GM04504 (cell line): ENCODE data around the gene NDFIP2.

Experiments used
- DNase-seq: peaks from one replicate; pipeline ENCODE4 v3.0.0-alpha.2; 2012; ENCODE audit warnings: low read depth

Gene NDFIP2

DNA sequence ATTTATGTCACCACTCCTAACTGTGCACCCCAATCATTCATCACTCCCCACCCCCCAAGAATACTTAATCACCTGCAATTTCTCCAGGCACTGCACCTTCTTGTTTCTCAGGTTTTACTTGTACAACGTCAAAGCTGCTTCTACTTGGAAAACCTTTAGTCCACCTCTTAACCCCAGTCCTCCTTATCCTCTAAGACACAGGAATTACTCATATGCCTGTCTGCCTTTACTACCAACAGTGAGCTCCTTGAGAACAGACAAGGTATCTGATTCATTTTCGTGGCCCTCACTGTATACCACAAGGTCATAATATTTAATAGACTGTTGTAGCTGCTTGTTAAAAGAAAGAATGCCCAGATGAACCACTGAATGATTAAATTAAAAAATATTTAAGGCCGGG, 21.0 kb upstream of the NDFIP2 start:
- no peak for DNase-seq

DNA sequence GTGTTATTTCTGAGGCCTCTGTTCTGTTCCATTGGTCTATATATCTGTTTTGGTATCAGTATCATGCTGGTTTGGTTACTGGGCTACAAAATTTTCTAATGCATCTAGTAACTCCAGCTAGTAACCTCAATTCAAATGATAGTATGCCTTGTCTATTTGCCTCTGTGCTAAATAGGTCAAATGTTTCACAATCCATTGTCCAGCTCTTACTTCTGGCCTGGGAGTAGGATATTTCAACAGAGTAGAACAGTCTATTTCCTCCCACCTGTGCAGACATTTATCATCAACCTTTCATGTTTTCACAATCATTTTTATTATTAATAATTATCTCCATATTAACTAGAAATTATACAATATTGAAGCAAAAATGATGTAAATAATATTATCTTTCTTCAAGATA, 18.1 kb upstream of the NDFIP2 start:
- no peak for DNase-seq

DNA sequence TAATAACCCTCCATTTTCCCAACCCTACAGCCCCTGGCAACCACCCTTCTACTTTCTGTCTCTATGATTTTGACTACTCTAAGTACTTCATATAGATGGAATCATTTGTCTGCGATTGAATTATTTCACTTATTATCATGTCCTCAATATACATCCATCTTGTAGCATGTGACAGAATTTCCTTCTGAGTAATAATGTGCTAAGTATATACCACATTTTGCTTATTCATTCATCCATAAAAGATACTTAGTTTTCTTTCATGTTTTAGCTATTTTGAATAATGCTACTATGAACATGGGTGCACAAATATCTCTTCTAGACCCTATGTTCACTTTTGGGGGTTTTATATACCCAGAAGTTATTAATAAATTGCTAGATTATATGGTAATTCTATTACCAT, 17.4 kb upstream of the NDFIP2 start:
- DNase-seq = no peak

DNA sequence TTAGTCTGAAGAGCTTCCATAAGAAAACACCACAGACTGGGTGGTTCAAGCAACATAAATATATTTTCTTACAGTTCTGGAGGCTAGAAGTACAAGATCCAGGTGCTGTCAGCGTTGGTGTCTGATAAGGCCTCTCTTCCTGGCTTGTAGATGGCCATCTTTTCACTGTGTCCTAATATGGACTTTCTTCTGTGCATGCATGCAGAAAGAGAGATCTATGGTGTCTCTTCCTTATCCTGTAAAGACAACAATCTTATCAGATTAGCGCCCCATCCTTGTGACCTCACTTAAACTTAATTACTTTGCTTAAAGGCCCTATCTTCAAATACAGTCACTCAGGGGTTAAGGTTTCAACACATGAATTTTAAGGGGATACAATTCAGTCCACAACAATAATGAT, 14.1 kb upstream of the NDFIP2 start:
- no peak for DNase-seq

DNA sequence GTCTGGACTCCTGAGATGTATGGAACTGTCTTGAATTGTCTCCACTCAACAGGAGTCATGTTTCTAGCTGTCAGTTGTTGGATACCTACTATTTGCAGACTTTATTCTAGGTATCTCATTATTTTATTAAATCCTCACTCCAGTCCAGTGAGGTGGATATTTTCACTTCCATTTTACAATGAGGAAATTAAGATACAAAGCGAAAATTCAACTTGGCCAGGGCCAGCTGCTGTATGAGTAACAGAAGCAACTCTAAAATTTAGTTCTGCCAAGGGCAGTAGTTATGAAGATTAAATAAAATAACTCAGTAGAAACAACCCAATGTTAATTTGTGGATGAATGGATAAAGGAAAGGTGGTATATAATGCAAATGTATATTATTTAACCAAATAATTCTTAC, 12.6 kb upstream of the NDFIP2 start:
- DNase-seq = no peak

DNA sequence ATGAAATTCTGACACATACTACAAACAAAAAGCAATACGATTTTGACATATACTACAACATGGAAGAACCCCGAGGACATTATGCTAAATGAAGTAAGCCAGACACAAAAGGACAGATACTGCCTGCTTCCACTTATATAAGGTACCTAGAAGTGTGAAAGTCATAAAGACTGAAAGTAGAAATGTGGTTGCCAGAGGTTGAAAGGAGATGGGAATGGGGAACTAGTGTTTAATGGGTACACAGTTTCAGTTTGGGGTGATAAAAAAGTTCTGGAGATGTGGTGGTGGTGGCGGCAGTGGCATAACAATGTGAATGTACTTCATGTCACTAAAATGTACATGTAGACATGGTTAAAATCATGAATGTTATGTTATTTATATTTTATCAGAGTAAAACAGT, 12.1 kb upstream of the NDFIP2 start:
- DNase-seq = no peak

DNA sequence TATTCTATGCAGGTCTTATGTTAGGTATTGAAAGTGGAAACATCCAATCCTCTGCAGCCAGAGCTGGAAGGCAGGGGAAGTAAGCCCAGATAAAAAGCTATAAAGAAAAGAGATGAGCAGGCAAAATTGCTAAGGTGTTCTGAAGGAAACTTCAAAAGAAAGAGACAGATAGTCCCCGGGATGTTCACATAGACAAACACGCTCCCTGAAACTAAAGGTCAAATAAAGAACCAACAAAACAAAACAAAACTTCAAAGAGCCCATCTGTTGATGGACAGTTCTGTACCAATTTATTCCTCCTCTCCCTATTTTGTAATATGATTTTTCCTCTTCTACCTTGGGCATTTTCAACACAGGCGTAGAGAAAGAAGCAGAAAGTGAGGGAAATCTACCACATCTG, 11.3 kb upstream of the NDFIP2 start:
- no peak for DNase-seq

DNA sequence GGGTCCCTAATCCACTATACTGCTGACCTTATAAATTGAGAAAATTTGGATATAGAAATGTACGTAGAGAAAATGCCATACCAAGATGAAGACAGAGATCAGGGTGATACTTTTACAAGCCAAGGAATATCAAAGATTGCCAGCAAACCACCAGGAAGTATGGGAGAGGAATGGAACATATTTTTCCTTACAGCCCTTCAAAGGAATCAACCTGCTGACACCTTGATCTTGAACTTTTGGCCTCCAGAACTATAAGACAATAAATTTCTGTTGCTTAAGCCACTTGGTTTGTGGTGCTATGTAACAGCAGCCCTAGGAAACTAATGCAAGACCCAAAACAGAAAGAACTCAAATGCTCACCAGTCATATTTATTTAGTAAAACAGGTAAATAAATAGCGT, 10.3 kb upstream of the NDFIP2 start:
- DNase-seq = no peak

DNA sequence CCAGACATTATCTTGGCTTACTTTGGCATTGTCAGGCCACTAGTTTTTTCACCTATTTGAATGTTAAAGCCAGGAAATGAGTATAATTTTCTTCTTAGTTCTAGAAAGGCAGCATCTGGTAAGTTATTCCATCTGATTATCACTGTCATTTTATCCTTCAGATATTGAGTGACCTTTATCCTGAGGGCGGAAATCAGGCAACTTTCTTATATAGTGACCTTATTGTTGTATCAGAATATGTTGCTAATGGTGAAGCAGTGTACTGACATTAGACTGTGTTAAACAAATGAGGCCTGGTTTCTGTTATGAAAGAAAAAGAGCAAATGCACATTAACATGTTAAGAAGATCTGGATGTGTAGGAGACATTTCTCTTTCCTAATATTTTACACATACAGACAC, 5.4 kb upstream of the NDFIP2 start:
- DNase-seq = no peak

DNA sequence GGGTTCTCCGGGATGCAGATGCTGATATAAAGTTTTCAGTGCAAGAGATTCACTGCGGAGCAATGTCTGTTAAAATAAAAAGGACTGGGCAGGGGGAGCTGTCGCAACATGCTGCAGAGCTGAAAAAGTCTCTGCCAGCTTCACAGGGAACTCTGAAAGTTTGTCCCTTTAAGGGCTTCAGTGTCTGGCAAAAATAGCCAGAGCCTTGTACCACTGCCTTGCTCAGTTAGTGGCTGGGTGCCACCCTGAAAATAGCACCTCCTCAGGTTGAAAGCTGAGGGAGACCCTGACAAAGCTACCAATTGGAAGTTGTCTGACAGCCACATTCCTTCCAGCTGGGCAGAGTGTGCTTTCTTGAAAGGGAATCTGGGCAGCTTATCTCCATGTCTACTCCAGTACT, 3.0 kb upstream of the NDFIP2 start:
- DNase-seq = no peak

DNA sequence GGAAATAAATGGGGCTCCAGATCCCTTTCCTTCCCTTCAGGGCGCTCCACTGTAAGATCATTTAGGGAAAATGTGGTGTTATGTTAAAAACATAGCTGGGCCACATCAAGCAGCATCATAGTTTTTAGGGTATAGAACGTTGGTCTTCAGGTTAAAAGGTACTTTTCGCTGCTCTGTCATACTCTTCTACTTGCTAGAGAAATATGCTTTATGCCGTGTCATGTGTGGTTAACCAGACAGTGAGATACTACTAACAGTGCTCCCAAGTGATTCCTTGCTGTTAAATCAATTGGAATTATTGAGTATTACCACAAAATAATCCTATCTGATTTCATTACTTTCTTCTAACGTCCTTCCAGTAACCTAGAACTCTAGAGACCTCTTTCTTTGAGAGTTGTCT, 1.1 kb upstream of the NDFIP2 start:
- DNase-seq = no peak

DNA sequence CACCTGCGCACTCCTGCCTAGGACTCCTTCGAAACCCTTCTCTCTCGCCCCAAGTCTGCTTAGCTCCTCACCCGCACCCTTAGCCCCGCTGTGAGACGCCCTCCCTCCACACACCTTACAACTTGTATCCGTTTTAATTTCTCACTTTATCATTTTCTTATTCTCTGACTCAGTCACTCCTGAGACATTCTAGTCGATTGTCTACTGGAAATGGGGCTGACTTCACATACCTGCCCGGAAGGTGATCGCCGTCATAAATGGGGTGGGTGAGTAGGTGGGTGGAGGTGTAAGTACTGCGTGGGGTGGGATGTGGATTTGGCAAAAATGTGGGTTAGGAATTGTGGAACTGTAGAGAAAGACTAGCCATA, 714 bp downstream of the NDFIP2 start:
- no peak for DNase-seq

DNA sequence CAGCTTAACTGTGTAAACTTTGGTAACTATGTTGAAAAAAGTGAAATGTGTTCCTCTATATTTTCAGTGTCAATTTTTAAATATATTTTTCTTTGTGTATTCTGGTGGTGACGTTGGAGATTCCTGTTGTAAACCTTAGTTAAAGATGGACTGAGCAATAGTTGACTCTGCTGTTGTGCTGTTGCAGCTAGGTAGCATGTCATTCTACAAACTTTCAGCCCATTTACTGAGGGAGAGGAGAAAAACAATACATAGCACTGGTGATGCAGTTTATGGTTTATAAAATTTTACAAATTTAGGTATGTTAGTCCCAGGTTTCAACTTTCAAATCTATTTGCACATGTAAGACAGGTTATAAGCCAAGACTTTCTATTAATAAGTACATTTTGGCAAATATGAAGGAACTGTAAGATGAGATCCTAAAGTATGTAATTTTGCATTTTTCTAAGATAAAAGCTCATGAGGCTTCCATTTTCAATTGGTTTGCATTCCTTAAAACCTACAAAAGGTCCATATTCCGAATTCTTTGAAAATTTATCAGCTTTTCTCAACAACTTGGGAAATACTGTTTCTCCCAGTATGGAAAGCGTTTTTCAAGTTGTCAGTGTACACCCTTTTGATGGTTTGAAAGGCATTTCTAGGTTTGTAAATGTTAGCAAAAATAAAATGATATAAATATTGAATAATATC, 1.5 kb downstream of the NDFIP2 start:
- DNase-seq = no peak

DNA sequence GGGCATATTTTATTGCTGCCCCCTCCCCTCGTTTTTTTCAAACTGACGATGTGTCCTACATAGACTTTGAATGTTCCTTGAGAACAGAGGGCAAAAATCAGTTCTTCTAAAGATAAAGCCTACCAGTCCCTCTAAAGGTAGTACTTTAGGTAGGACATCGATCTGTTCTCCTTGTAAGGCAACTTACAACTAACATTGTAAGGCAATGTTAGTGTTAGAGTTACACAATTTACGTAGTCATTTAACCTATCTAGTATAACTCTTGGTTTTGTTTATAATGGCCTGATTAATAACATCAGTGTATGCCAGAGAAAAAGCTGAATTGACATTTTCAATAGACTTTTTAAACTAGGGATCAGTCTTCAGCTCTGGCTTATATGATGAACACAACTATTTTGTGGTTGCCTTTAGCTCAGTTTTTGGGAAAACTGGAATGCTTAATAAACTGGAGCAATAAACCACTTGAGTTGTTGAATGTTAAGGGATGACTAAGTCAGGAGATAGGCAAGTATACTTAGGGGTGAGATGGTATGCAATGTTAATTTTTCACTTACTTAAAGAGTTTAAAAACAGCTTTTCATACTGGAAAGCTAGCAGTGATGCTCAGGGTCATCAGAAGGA, 2.2 kb downstream of the NDFIP2 start:
- peak; percentile 66 for DNase-seq

DNA sequence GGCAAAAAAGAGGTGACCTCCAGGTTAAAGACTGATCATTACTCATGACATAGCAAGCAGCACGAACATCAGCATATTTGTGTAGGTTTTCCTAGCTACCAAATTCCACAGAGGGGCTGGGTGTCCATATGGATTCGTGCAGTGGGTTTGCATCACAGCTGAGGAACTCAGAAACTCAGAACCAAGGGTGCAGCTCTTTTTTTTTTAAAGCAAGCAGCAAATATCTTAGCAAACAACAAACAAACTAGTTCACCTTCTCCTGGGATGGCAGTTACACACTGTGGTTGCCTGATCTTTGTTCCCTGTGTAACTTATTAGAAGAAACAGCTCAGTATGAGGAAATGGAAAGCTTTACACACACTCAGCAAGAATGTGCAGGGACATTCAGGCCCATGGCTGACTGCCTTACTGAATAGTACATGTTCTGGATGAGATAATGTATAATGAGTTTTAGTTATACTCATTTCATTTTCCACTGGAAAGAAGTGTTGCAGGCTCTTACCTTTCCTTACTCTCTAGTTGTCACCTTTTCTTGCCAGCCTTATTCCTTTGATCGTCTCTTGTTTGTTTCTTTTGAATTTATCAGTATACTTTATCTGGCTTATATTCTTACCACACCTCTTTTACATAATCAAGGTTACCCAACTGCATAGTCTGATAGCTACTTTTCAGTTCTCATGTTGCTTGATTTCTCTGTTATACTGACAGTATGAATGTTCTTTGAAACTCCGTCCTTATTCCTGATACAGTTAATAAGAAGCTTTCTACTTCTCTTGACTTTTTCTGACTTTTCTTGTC, 4.3 kb downstream of the NDFIP2 start:
- peak; percentile 73 for DNase-seq

DNA sequence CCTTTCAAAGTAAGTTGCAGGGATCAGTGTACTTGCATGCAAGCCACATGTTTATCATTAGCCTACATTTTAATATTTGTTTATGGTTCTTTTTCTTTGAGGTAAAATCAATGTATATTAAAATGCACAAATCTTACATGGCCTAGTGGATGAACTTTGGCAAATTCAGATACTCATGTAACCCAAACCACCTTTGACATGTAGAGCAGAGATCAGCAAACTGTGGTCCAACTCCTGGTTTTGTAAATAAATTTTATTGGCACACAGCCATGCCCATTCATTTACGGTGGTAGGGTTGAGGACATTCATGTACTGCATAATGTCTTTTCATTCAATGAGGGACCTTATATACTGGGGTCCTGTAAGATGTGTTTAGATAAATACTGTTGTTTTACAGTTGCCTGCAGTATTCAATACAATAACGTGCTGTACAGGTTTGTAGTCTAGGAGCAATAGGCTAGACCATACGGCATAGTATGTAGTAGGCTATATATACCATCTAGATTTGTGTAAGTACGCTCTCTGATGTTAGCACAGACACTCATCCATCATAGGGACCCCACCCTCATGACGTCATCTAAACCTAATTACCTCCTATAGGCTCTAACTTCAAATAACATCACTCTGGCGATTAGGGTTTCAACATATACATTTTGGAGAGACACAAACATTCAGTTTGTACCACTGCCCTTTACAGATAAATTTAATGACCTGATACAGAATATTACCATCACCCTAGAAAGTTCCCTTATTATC, 5.7 kb downstream of the NDFIP2 start:
- DNase-seq = no peak

DNA sequence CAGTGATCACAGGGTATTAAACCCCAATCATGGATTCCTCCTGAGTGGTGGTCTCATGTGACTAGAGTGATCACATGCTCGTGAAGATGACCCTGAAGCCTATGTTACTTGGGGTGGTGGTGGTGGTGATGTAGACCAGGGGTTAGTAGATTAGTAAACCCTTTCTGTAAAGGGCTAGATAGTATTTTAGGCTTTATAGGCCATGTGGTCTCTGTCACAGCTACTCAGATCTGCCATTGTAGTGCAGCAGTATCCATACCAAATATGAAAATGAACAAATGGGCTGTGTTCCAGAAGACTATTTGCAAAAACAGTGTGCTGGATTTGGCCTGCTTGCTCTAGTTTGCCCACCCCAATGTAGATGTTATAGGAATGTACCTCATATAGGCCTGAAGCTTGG, 9.4 kb downstream of the NDFIP2 start:
- no peak for DNase-seq

DNA sequence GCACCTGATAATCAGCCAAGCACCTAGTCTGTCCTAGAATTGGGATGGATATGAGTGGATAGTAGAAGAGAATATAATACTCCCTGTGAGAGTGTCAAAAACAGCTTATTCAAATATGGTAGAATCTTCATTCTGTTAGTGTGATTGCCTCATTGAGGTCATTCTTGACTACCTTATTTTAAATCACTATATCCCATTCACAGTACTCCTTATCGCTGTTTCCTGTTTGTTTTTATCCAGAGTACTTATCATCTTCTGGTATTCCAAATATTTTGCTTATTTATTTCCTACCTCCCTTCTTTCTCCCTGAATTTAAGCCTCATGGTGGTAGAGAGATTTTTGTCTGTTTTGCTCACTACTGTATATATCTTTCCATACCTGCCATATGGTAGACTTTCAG, 9.9 kb downstream of the NDFIP2 start:
- no peak for DNase-seq

DNA sequence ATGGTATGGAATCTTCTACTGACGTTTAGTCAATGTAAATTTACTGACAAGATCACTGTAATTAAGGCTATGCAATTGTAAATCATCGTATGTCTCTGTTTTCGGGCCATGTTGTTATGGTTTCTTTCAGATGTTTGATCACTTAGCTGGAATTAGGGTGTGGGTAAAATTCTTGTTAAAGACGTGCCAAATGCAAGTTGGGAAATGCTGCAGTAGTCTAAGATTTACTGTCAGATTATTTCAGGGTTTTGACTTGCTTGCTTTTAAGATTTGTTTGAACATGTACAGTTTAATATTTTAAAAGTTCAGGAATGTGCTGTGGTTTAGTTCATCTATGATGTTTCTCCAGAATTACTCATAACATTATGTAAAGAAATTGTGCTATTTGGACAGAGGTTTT, 10.8 kb downstream of the NDFIP2 start:
- DNase-seq = peak; percentile 74

DNA sequence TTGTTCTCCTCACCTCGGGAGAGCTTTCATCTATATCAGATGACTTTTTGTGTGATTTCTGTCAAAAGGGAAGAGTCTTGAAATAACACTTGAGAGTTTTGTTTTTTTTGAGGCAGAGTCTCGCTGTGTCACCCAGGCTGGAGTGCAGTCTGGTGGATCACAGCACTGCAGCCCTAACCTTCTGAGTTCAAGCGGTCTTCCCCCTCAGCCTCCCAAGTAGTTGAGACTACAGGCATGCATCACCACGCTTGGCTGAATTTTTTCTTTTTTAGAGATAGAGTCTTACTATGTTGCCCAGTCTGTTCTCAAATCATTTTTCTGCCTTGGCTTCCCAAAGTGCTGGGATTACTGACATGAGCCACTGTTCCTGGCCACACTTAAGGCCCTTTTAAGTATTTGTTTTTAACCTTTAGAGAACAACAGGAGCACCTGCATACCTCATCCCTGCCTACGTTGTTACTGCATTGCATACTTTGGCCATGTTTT, 11.4 kb downstream of the NDFIP2 start:
- DNase-seq = no peak

DNA sequence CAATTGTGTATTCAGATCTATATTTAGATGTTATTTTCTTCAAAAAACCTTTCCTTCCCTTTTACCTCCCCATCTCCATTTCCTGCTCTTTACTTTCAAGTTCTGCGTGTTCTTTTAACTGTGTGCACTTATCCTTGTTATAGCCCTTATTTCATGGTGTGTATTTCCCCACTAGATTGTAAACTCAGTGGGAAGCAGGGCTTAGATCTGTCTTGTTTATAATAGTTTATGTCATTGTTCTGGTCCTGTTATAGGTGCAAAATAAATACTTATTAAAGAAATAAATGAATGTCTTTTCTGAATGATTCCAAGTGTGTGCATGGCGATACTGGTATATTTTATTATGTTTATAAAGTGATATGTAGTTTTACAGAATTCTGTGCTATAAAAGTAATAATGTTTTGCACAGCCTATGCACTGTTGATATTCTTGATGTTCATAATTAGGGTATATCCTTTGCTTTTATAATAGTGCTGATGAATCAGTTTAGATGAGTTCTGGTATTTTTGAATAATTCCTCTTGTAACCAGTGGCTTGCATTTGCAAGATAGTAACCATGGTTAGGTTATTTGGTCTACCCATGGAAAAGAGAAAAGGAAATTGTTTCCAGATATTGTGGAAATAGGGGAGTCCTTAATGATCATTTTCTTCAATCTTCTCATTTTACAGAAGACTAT, 12.1 kb downstream of the NDFIP2 start:
- no peak for DNase-seq

DNA sequence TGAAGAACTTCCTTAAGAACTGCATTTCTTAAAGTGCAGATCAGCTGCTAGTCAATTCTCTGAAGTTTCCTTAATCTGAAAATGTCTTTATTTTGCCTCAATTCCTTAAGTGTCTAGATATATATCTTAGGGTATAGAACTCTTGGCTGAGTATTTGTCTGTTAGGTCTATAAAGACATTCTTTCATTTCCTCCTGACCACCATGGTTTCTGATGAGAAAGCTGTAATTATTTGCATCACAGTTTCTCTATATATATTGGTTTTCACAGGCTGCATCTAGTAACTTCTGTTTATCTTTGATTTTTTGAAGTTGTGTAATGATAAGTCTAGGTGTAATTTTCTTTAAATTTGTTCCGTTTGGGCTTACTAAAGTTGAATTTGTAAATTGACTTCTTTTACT, 15.2 kb downstream of the NDFIP2 start:
- no peak for DNase-seq
